ENCODE data around the gene FOXP4. TPM values are rescaled to one million over a fixed set of nuclear protein-coding genes. Genes with fewer than 3 reads are reported as not detected.

Gene FOXP4
- total and polyA plus RNA-seq, 2 of the 13 experiments (the other 11 are each of a cell fraction or from before 2014, with no cell fraction given): 11.0 to 12.4 TPM

DNA sequence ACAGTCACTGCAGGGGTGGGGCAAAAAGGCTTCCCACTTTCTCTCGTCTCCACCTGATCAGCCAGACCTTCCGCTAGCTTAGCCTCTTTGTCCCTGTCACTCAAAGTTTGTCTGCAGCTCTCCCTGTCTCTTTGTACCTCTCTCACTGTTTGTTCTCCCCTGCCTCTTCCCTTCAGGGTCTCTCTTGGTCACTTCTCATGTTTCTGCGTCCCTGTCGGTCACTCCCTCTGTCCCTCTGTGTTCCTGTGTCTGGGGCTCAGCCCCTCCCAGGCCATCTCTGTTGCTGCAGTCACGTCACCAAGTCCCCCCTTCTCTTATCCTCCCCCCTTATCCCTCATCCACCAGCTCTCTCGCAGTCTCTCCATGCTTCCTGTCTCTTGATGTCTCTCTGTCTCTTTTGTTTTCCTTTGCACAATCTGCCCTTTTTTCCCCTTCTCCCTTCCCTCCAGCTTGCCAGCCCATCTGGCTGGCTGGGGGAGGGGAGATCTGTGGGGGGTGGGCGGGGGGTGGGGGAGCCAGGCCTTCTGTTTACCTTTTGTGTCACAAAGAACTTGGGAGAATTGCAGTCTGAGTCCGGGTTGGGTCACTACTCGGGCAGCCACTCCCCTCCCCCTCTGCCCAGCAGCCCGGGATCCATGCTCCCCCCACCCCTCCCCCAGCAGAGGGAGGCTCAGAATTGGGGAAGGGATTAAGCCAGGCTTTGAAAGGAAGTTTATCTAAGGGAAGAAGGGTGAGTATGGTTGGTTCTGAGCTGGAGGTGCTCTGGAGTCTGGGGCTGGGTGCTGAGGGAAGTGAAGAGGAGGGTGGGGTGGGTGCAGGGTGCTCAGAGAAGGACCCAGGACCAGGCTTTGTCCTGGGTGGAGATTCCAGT, 32.3 kb downstream of the FOXP4 start (continued):
- TF ChIP-seq, protein P1, sequence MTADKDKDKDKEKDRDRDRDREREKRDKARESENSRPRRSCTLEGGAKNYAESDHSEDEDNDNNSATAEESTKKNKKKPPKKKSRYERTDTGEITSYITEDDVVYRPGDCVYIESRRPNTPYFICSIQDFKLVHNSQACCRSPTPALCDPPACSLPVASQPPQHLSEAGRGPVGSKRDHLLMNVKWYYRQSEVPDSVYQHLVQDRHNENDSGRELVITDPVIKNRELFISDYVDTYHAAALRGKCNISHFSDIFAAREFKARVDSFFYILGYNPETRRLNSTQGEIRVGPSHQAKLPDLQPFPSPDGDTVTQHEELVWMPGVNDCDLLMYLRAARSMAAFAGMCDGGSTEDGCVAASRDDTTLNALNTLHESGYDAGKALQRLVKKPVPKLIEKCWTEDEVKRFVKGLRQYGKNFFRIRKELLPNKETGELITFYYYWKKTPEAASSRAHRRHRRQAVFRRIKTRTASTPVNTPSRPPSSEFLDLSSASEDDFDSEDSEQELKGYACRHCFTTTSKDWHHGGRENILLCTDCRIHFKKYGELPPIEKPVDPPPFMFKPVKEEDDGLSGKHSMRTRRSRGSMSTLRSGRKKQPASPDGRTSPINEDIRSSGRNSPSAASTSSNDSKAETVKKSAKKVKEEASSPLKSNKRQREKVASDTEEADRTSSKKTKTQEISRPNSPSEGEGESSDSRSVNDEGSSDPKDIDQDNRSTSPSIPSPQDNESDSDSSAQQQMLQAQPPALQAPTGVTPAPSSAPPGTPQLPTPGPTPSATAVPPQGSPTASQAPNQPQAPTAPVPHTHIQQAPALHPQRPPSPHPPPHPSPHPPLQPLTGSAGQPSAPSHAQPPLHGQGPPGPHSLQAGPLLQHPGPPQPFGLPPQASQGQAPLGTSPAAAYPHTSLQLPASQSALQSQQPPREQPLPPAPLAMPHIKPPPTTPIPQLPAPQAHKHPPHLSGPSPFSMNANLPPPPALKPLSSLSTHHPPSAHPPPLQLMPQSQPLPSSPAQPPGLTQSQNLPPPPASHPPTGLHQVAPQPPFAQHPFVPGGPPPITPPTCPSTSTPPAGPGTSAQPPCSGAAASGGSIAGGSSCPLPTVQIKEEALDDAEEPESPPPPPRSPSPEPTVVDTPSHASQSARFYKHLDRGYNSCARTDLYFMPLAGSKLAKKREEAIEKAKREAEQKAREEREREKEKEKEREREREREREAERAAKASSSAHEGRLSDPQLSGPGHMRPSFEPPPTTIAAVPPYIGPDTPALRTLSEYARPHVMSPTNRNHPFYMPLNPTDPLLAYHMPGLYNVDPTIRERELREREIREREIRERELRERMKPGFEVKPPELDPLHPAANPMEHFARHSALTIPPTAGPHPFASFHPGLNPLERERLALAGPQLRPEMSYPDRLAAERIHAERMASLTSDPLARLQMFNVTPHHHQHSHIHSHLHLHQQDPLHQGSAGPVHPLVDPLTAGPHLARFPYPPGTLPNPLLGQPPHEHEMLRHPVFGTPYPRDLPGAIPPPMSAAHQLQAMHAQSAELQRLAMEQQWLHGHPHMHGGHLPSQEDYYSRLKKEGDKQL (CRISPR knock-in tag; IDR thresholded peaks at IDR 0.05; ENCODE audit: low read depth): peak; percentile 57
- TF ChIP-seq STAT5B (CRISPR knock-in tag; IDR thresholded peaks at IDR 0.05) (no peak), TP53 (CRISPR knock-in tag; conservative IDR thresholded peaks at IDR 0.05) (no peak), TMF1 (CRISPR knock-in tag; IDR thresholded peaks at IDR 0.05; ENCODE audit: low read depth) (no peak), ZNF713 (CRISPR knock-in tag; IDR thresholded peaks at IDR 0.05) (peak; percentile 90; the same call in 1 of the 2 replicates), IRX3 (CRISPR knock-in tag; IDR thresholded peaks at IDR 0.05; ENCODE audit: borderline replicate concordance, low read depth) (no peak), ZNF333 (CRISPR knock-in tag; IDR thresholded peaks at IDR 0.05; ENCODE audit: borderline replicate concordance) (no peak; the same call in 1 of the 2 replicates), IRF2 (CRISPR knock-in tag; IDR thresholded peaks at IDR 0.05) (peak; percentile 93), FOXJ3 (CRISPR knock-in tag; IDR thresholded peaks at IDR 0.05; ENCODE audit: borderline replicate concordance) (peak; percentile 66)
- TF ChIP-seq, protein P2, sequence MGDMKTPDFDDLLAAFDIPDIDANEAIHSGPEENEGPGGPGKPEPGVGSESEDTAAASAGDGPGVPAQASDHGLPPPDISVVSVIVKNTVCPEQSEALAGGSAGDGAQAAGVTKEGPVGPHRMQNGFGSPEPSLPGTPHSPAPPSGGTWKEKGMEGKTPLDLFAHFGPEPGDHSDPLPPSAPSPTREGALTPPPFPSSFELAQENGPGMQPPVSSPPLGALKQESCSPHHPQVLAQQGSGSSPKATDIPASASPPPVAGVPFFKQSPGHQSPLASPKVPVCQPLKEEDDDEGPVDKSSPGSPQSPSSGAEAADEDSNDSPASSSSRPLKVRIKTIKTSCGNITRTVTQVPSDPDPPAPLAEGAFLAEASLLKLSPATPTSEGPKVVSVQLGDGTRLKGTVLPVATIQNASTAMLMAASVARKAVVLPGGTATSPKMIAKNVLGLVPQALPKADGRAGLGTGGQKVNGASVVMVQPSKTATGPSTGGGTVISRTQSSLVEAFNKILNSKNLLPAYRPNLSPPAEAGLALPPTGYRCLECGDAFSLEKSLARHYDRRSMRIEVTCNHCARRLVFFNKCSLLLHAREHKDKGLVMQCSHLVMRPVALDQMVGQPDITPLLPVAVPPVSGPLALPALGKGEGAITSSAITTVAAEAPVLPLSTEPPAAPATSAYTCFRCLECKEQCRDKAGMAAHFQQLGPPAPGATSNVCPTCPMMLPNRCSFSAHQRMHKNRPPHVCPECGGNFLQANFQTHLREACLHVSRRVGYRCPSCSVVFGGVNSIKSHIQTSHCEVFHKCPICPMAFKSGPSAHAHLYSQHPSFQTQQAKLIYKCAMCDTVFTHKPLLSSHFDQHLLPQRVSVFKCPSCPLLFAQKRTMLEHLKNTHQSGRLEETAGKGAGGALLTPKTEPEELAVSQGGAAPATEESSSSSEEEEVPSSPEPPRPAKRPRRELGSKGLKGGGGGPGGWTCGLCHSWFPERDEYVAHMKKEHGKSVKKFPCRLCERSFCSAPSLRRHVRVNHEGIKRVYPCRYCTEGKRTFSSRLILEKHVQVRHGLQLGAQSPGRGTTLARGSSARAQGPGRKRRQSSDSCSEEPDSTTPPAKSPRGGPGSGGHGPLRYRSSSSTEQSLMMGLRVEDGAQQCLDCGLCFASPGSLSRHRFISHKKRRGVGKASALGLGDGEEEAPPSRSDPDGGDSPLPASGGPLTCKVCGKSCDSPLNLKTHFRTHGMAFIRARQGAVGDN (CRISPR knock-in tag; IDR thresholded peaks at IDR 0.05): peak; percentile 88
- TF ChIP-seq, protein P3, sequence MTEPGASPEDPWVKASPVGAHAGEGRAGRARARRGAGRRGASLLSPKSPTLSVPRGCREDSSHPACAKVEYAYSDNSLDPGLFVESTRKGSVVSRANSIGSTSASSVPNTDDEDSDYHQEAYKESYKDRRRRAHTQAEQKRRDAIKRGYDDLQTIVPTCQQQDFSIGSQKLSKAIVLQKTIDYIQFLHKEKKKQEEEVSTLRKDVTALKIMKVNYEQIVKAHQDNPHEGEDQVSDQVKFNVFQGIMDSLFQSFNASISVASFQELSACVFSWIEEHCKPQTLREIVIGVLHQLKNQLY (CRISPR knock-in tag; IDR thresholded peaks at IDR 0.05): peak; percentile 72; the same call in 1 of the 2 replicates
- TF ChIP-seq, protein P4, sequence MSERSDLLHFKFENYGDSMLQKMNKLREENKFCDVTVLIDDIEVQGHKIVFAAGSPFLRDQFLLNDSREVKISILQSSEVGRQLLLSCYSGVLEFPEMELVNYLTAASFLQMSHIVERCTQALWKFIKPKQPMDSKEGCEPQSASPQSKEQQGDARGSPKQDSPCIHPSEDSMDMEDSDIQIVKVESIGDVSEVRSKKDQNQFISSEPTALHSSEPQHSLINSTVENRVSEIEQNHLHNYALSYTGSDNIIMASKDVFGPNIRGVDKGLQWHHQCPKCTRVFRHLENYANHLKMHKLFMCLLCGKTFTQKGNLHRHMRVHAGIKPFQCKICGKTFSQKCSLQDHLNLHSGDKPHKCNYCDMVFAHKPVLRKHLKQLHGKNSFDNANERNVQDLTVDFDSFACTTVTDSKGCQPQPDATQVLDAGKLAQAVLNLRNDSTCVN (CRISPR knock-in tag; IDR thresholded peaks at IDR 0.05; ENCODE audit: borderline replicate concordance): peak; percentile 7; the same call in 1 of the 2 replicates
- TF ChIP-seq, protein P5, sequence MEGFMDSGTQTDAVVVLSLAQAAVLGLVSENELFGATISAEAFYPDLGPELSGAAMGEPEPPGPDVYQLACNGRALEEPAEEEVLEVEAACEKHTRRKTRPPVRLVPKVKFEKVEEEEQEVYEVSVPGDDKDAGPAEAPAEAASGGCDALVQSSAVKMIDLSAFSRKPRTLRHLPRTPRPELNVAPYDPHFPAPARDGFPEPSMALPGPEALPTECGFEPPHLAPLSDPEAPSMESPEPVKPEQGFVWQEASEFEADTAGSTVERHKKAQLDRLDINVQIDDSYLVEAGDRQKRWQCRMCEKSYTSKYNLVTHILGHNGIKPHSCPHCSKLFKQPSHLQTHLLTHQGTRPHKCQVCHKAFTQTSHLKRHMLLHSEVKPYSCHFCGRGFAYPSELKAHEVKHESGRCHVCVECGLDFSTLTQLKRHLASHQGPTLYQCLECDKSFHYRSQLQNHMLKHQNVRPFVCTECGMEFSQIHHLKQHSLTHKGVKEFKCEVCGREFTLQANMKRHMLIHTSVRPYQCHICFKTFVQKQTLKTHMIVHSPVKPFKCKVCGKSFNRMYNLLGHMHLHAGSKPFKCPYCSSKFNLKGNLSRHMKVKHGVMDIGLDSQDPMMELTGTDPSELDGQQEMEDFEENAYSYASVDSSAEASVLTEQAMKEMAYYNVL (CRISPR knock-in tag; IDR thresholded peaks at IDR 0.05; ENCODE audit: borderline replicate concordance): peak; percentile 99

Measured in HepG2 (cell line).